ENCODE results near the gene TSHZ2. TPM values are rescaled to one million over a fixed set of nuclear protein-coding genes. Genes with fewer than 3 reads are reported as not detected.

Gene TSHZ2
- total RNA-seq, 1 donor from 2014 or later = 51.9 TPM

DNA sequence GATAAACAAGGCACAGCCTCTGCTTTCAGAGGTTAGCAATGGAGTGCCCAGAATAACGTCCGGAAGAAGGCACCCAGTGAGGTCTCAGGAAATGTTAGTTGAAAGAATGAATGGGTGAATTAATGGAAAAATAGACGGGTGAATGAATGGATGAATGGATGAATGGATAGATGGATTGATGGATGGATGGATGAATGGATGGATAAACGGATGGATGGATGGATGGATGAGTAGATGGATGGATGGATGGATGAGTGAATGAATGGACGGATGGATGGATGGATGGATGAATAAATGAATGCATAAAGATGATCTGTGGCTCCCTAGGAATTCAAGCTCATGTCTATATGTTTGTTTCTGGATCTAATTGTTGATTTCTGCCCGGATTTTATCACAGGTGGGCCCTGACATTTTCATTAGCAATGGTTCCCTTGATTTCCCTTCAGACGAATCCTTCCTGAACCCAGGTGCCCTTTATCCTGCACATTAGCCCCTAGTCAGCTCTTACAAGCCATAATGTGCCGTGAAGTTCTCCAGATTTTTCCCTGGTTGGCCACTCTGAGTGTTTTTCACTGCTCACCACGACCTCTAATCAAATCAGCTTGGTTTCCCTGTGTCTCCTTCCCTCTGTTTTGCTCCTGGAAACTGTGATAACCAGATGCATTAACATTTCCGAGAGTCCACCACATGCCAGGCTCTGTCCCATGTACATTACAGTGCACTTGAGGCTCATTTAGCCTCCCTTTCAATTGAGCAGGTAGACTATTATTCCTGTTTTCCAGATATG is 22.2 kb downstream of the TSHZ2 start:
- no peaks in the 10 kb centered on the region for H3K4me1 ChIP-seq
- H3K27me3 ChIP-seq = no peaks in the 10 kb centered on the region
- intact Hi-C loops (cut with DNase I) = no loop called here
- no peaks in the 10 kb centered on the region for H3K9me3 ChIP-seq
- TF ChIP-seq, protein P1, sequence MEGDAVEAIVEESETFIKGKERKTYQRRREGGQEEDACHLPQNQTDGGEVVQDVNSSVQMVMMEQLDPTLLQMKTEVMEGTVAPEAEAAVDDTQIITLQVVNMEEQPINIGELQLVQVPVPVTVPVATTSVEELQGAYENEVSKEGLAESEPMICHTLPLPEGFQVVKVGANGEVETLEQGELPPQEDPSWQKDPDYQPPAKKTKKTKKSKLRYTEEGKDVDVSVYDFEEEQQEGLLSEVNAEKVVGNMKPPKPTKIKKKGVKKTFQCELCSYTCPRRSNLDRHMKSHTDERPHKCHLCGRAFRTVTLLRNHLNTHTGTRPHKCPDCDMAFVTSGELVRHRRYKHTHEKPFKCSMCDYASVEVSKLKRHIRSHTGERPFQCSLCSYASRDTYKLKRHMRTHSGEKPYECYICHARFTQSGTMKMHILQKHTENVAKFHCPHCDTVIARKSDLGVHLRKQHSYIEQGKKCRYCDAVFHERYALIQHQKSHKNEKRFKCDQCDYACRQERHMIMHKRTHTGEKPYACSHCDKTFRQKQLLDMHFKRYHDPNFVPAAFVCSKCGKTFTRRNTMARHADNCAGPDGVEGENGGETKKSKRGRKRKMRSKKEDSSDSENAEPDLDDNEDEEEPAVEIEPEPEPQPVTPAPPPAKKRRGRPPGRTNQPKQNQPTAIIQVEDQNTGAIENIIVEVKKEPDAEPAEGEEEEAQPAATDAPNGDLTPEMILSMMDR (IDR thresholded peaks at IDR 0.05) = no peak
- H3K36me3 ChIP-seq = no peaks in the 10 kb centered on the region
- H3K4me3 ChIP-seq = no peak overlapping the region
- no peak overlapping the region for H3K27ac ChIP-seq
- DNase-seq (ENCODE audit: low spot score in 2 of 2) = no peak

DNA sequence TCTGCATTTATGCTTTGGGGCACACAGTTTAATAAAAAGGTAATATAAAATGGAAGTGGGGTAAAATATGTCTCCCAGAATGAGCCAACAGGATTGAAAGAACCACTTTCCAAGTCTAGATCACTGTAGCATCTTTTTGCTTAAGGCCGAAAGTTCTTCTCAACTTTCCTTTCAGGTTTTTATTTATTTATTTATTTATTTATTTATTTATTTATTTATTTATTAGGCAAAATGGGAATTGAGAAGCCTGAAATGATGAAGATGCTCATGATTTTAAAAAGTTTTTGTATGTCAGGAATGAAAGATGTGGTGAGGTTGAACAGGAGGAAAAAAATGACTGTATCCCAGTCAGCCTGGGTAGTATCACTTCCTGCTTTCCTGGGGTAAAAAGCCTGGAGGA is 24.0 kb downstream of the TSHZ2 start:
- no peaks in the 10 kb centered on the region for H3K4me1 ChIP-seq
- H3K27me3 ChIP-seq = no peaks in the 10 kb centered on the region
- no peaks in the 10 kb centered on the region for H3K9me3 ChIP-seq
- no peak overlapping the region for H3K27ac ChIP-seq
- H3K4me3 ChIP-seq = no peak overlapping the region
- TF ChIP-seq, protein P1 (IDR thresholded peaks at IDR 0.05) = no peak
- H3K36me3 ChIP-seq = no peaks in the 10 kb centered on the region
- intact Hi-C loops (cut with DNase I) = no loop called here
- no peak for DNase-seq (ENCODE audit: low spot score in 2 of 2)

GRCh38 chr20:52996658-52997057 is 24.5 kb downstream of the TSHZ2 start:
- TF ChIP-seq, protein P1 (IDR thresholded peaks at IDR 0.05) = no peak
- H3K27ac ChIP-seq = no peak overlapping the region
- no peaks in the 10 kb centered on the region for H3K4me1 ChIP-seq
- no peaks in the 10 kb centered on the region for H3K9me3 ChIP-seq
- DNase-seq (ENCODE audit: low spot score in 2 of 2) = no peak
- no peak overlapping the region for H3K4me3 ChIP-seq
- intact Hi-C loops (cut with DNase I) = no loop called here
- H3K27me3 ChIP-seq = no peaks in the 10 kb centered on the region
- no peaks in the 10 kb centered on the region for H3K36me3 ChIP-seq

- TF ChIP-seq, protein P1 (IDR thresholded peaks at IDR 0.05) = no peak
- no peak overlapping the region for H3K4me3 ChIP-seq
- H3K4me1 ChIP-seq = no peaks in the 10 kb centered on the region
- intact Hi-C loops (cut with DNase I) = no loop called here
- no peaks in the 10 kb centered on the region for H3K27me3 ChIP-seq
- no peak overlapping the region for H3K27ac ChIP-seq
- no peaks in the 10 kb centered on the region for H3K36me3 ChIP-seq
- H3K9me3 ChIP-seq = no peaks in the 10 kb centered on the region
- DNase-seq (ENCODE audit: low spot score in 2 of 2) = no peak
Measured at GRCh38 chr20:52998268-52998667, 26.1 kb downstream of the TSHZ2 start.

DNA sequence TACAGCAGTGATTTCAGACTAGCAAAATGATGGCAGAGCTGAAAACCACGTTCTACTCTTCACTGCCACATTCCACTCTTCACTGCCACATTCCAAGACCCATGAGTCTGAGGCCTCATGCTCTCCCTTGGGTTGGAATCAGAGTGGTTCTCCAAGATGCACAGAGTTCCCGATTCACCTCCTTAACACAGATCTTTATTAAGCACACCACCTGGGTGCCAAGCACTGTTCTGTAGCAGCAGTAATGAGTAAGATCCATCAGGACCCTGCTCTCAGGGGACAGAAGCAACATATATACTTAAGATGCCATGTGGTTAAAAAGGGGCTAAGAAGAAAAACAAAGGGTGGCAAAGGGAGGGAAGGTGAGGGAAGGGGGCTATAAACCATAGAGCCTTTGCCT is 26.9 kb downstream of the TSHZ2 start:
- DNase-seq (ENCODE audit: low spot score in 2 of 2) = no peak
- Histone ChIP-seq H3K4me3 (no peak overlapping the region), H3K36me3 (no peaks in the 10 kb centered on the region), H3K4me1 (no peaks in the 10 kb centered on the region), H3K9me3 (no peaks in the 10 kb centered on the region), H3K27ac (no peak overlapping the region), H3K27me3 (no peaks in the 10 kb centered on the region)
- intact Hi-C loops (cut with DNase I) = no loop called here
- TF ChIP-seq, protein P1 (IDR thresholded peaks at IDR 0.05) = no peak

Data from ascending aorta (tissue), 2 donors.